ENCODE data around the gene SSH3.
A peak's percentile ranks its signal among the peaks of the same experiment; 100 is the strongest.

SSH3 gene

GRCh38 chr11:67292671-67293070 is 10.7 kb upstream of the SSH3 start:
- no peak overlapping the region for H3K27ac ChIP-seq (ENCODE audit: low read length)
- no peaks in the 10 kb centered on the region for H3K27me3 ChIP-seq (ENCODE audit: control insufficient read depth, insufficient read depth, low read length)
- no peak overlapping the region for H3K9ac ChIP-seq (ENCODE audit: low read length)
- no peak overlapping the region for H3K4me3 ChIP-seq (ENCODE audit: low read length)
- peaks cover 7% of the 10 kb centered on the region for H3K36me3 ChIP-seq (ENCODE audit: control insufficient read depth, low read depth, low read length)
- peaks cover 6% of the 10 kb centered on the region for H3K4me1 ChIP-seq (ENCODE audit: control insufficient read depth, low read depth, low read length)
- no peaks in the 10 kb centered on the region for H3K9me3 ChIP-seq (ENCODE audit: control insufficient read depth, low read depth, low read length)

GRCh38 chr11:67293090-67293489 is 10.2 kb upstream of the SSH3 start:
- Histone ChIP-seq H3K27me3 (ENCODE audit: control insufficient read depth, insufficient read depth, low read length) (no peaks in the 10 kb centered on the region), H3K4me3 (ENCODE audit: low read length) (no peak overlapping the region), H3K27ac (ENCODE audit: low read length) (no peak overlapping the region), H3K4me1 (ENCODE audit: control insufficient read depth, low read depth, low read length) (peaks cover 2% of the 10 kb centered on the region), H3K9me3 (ENCODE audit: control insufficient read depth, low read depth, low read length) (no peaks in the 10 kb centered on the region), H3K9ac (ENCODE audit: low read length) (no peak overlapping the region), H3K36me3 (ENCODE audit: control insufficient read depth, low read depth, low read length) (peaks cover 7% of the 10 kb centered on the region)

GRCh38 chr11:67295846-67296245 is 7.5 kb upstream of the SSH3 start:
- Histone ChIP-seq H3K9ac (ENCODE audit: low read length) (no peak overlapping the region), H3K27ac (ENCODE audit: low read length) (no peak overlapping the region), H3K9me3 (ENCODE audit: control insufficient read depth, low read depth, low read length) (no peaks in the 10 kb centered on the region), H3K27me3 (ENCODE audit: control insufficient read depth, insufficient read depth, low read length) (no peaks in the 10 kb centered on the region), H3K4me1 (ENCODE audit: control insufficient read depth, low read depth, low read length) (no peaks in the 10 kb centered on the region), H3K4me3 (ENCODE audit: low read length) (no peak overlapping the region), H3K36me3 (ENCODE audit: control insufficient read depth, low read depth, low read length) (peaks cover 11% of the 10 kb centered on the region)

GRCh38 chr11:67298786-67299185 is 4.5 kb upstream of the SSH3 start:
- H3K36me3 ChIP-seq (ENCODE audit: control insufficient read depth, low read depth, low read length) = peaks cover 7% of the 10 kb centered on the region
- no peak overlapping the region for H3K4me3 ChIP-seq (ENCODE audit: low read length)
- peaks cover 5% of the 10 kb centered on the region for H3K4me1 ChIP-seq (ENCODE audit: control insufficient read depth, low read depth, low read length)
- H3K9me3 ChIP-seq (ENCODE audit: control insufficient read depth, low read depth, low read length) = no peaks in the 10 kb centered on the region
- peaks cover under 1% of the 10 kb centered on the region for H3K27me3 ChIP-seq (ENCODE audit: control insufficient read depth, insufficient read depth, low read length)
- no peak overlapping the region for H3K9ac ChIP-seq (ENCODE audit: low read length)
- H3K27ac ChIP-seq (ENCODE audit: low read length) = no peak overlapping the region

GRCh38 chr11:67299471-67300191 is 3.7 kb upstream of the SSH3 start:
- peaks cover 5% of the 10 kb centered on the region for H3K4me1 ChIP-seq (ENCODE audit: control insufficient read depth, low read depth, low read length)
- H3K4me3 ChIP-seq (ENCODE audit: low read length) = no peak overlapping the region
- peaks cover 9% of the 10 kb centered on the region for H3K27me3 ChIP-seq (ENCODE audit: control insufficient read depth, insufficient read depth, low read length)
- H3K27ac ChIP-seq (ENCODE audit: low read length) = no peak overlapping the region
- H3K9ac ChIP-seq (ENCODE audit: low read length) = no peak overlapping the region
- H3K9me3 ChIP-seq (ENCODE audit: control insufficient read depth, low read depth, low read length) = no peaks in the 10 kb centered on the region
- H3K36me3 ChIP-seq (ENCODE audit: control insufficient read depth, low read depth, low read length) = peaks cover 7% of the 10 kb centered on the region

GRCh38 chr11:67300256-67300755 is 3.0 kb upstream of the SSH3 start:
- Histone ChIP-seq H3K27ac (ENCODE audit: low read length) (no peak overlapping the region), H3K9ac (ENCODE audit: low read length) (no peak overlapping the region), H3K36me3 (ENCODE audit: control insufficient read depth, low read depth, low read length) (peaks cover 7% of the 10 kb centered on the region), H3K9me3 (ENCODE audit: control insufficient read depth, low read depth, low read length) (no peaks in the 10 kb centered on the region), H3K4me1 (ENCODE audit: control insufficient read depth, low read depth, low read length) (peaks cover 5% of the 10 kb centered on the region), H3K4me3 (ENCODE audit: low read length) (no peak overlapping the region), H3K27me3 (ENCODE audit: control insufficient read depth, insufficient read depth, low read length) (peaks cover 12% of the 10 kb centered on the region)

GRCh38 chr11:67300756-67301312 is 2.5 kb upstream of the SSH3 start:
- Histone ChIP-seq H3K36me3 (ENCODE audit: control insufficient read depth, low read depth, low read length) (peaks cover 7% of the 10 kb centered on the region), H3K27me3 (ENCODE audit: control insufficient read depth, insufficient read depth, low read length) (peaks cover 12% of the 10 kb centered on the region), H3K4me1 (ENCODE audit: control insufficient read depth, low read depth, low read length) (peaks cover 5% of the 10 kb centered on the region), H3K9ac (ENCODE audit: low read length) (no peak overlapping the region), H3K4me3 (ENCODE audit: low read length) (no peak overlapping the region), H3K27ac (ENCODE audit: low read length) (no peak overlapping the region), H3K9me3 (ENCODE audit: control insufficient read depth, low read depth, low read length) (no peaks in the 10 kb centered on the region)

GRCh38 chr11:67301313-67301921 is 1.9 kb upstream of the SSH3 start:
- no peaks in the 10 kb centered on the region for H3K9me3 ChIP-seq (ENCODE audit: control insufficient read depth, low read depth, low read length)
- peaks cover 12% of the 10 kb centered on the region for H3K27me3 ChIP-seq (ENCODE audit: control insufficient read depth, insufficient read depth, low read length)
- no peak overlapping the region for H3K9ac ChIP-seq (ENCODE audit: low read length)
- peaks cover 7% of the 10 kb centered on the region for H3K36me3 ChIP-seq (ENCODE audit: control insufficient read depth, low read depth, low read length)
- peaks cover 5% of the 10 kb centered on the region for H3K4me1 ChIP-seq (ENCODE audit: control insufficient read depth, low read depth, low read length)
- H3K4me3 ChIP-seq (ENCODE audit: low read length) = peak overlapping the region; percentile 77
- H3K27ac ChIP-seq (ENCODE audit: low read length) = no peak overlapping the region

GRCh38 chr11:67301951-67302516 is 1.3 kb upstream of the SSH3 start:
- Histone ChIP-seq H3K4me1 (ENCODE audit: control insufficient read depth, low read depth, low read length) (peaks cover 5% of the 10 kb centered on the region), H3K4me3 (ENCODE audit: low read length) (peak overlapping the region; percentile 77), H3K36me3 (ENCODE audit: control insufficient read depth, low read depth, low read length) (peaks cover 7% of the 10 kb centered on the region), H3K9ac (ENCODE audit: low read length) (peak overlapping the region; percentile 19), H3K9me3 (ENCODE audit: control insufficient read depth, low read depth, low read length) (no peaks in the 10 kb centered on the region), H3K27me3 (ENCODE audit: control insufficient read depth, insufficient read depth, low read length) (peaks cover 12% of the 10 kb centered on the region), H3K27ac (ENCODE audit: low read length) (no peak overlapping the region)

- no peaks in the 10 kb centered on the region for H3K9me3 ChIP-seq (ENCODE audit: control insufficient read depth, low read depth, low read length)
- peak overlapping the region; percentile 77 for H3K4me3 ChIP-seq (ENCODE audit: low read length)
- peak overlapping the region; percentile 56 for H3K9ac ChIP-seq (ENCODE audit: low read length)
- peaks cover 5% of the 10 kb centered on the region for H3K4me1 ChIP-seq (ENCODE audit: control insufficient read depth, low read depth, low read length)
- H3K36me3 ChIP-seq (ENCODE audit: control insufficient read depth, low read depth, low read length) = peaks cover 7% of the 10 kb centered on the region
- H3K27ac ChIP-seq (ENCODE audit: low read length) = peak overlapping the region; percentile 24
- peaks cover 12% of the 10 kb centered on the region for H3K27me3 ChIP-seq (ENCODE audit: control insufficient read depth, insufficient read depth, low read length)
Measured at GRCh38 chr11:67302571-67303131, 679 bp upstream of the SSH3 start.

GRCh38 chr11:67303835-67304411 is 593 bp downstream of the SSH3 start:
- H3K4me1 ChIP-seq (ENCODE audit: control insufficient read depth, low read depth, low read length) = peaks cover 5% of the 10 kb centered on the region
- peak overlapping the region; percentile 77 for H3K4me3 ChIP-seq (ENCODE audit: low read length)
- no peaks in the 10 kb centered on the region for H3K9me3 ChIP-seq (ENCODE audit: control insufficient read depth, low read depth, low read length)
- H3K27me3 ChIP-seq (ENCODE audit: control insufficient read depth, insufficient read depth, low read length) = peaks cover 12% of the 10 kb centered on the region
- H3K9ac ChIP-seq (ENCODE audit: low read length) = peak overlapping the region; percentile 15
- no peak overlapping the region for H3K27ac ChIP-seq (ENCODE audit: low read length)
- H3K36me3 ChIP-seq (ENCODE audit: control insufficient read depth, low read depth, low read length) = peaks cover 7% of the 10 kb centered on the region
